Astrocyte (in vitro differentiated cells and primary cell): ENCODE data around the gene BRD8.
A peak's percentile ranks its signal among the peaks of the same experiment; 100 is the strongest.

Experiments used
- EZH2 ChIP-seq: IDR thresholded peaks from 2 replicates; pipeline ENCODE4 v1.6.1; 2012; ENCODE audit warnings: mild to moderate bottlenecking, low read length, inconsistent platforms; ENCODE audit not compliant: insufficient read depth
- TF ChIP-seq, protein P1 (sequence below): IDR thresholded peaks from 2 replicates; pipeline ENCODE4 v1.5.1; 2011; ENCODE audit warnings: low read depth, mild to moderate bottlenecking, inconsistent platforms, low read length, moderate library complexity; ENCODE audit not compliant: insufficient read depth

DNA sequence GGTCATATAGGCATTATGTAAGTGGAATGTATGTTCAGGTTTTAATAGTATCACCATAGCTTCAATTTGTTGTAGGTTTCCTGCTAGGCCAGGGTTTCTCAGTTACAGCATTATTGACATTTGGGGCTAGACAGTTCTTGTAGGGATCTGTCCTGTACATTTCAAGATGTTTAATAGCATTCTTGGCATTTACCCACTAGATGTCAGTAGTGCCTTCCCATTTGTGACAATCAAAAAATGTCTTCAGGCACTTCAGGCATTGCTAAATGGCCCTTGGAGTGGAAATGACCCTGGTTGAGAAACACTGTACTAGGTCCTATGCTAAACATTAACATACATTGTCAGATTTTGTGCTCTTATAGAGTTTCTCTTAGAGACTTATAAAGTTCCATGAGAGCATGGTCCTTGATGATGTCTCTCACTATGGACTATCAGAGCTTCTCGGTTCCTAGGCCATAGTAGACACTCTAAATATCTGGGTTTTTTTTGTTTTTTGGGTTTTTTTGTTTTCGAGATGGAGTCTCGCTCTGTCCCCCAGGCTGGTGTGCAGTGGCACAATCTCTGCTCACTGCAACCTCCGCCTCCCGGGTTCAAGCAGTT lies 1.9 kb upstream of the BRD8 start:
- TF ChIP-seq, protein P1, sequence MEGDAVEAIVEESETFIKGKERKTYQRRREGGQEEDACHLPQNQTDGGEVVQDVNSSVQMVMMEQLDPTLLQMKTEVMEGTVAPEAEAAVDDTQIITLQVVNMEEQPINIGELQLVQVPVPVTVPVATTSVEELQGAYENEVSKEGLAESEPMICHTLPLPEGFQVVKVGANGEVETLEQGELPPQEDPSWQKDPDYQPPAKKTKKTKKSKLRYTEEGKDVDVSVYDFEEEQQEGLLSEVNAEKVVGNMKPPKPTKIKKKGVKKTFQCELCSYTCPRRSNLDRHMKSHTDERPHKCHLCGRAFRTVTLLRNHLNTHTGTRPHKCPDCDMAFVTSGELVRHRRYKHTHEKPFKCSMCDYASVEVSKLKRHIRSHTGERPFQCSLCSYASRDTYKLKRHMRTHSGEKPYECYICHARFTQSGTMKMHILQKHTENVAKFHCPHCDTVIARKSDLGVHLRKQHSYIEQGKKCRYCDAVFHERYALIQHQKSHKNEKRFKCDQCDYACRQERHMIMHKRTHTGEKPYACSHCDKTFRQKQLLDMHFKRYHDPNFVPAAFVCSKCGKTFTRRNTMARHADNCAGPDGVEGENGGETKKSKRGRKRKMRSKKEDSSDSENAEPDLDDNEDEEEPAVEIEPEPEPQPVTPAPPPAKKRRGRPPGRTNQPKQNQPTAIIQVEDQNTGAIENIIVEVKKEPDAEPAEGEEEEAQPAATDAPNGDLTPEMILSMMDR, result peak; percentile 62
- no peak for TF ChIP-seq EZH2
